GM12878 (cell line): Measurements from ENCODE around the gene ZNF407. TPM values are rescaled to one million over a fixed set of nuclear protein-coding genes. Genes with fewer than 3 reads are reported as not detected.

Experiments used
- ATAC-seq: fragments of 200-7000 bp; cut with Tn5 transposase; 3 replicates; pipeline ENCODE4 v1.9.1; 2020; ENCODE audit warnings: mild to moderate bottlenecking, moderate library complexity
- BruUV-seq: library from RNA; stranded (reverse); fragments of 400-500 nt; replicated peaks from 2 replicates; lab custom pipeline; 2021; lab: Mats Ljungman, UMichigan
- CTCF ChIA-PET: fragments of 300-600 bp; sonication (Branson Sonifier 250); formaldehyde crosslinking; extraction: SDS; loops from one replicate; lab custom pipeline; 2021; ENCODE audit warnings: inconsistent platforms; lab: Yijun Ruan, JAX
- POLR2A ChIA-PET: fragments of 350-600 bp; formaldehyde crosslinking; extraction: SDS; loops from one replicate; lab custom pipeline; 2021; ENCODE audit warnings: inconsistent platforms; lab: Charles Lee
- RAD21 ChIA-PET: fragments of 300-600 bp; sonication (Branson Sonifier 250); formaldehyde crosslinking; loops from one replicate; lab custom pipeline; 2023; ENCODE audit warnings: antibody characterized with exemption; ENCODE audit not compliant: unreplicated experiment; lab: Charles Lee
- SMC1A ChIA-PET: fragments of 300-600 bp; sonication (Branson Sonifier 250); formaldehyde crosslinking; loops from one replicate; lab custom pipeline; 2023; ENCODE audit not compliant: unreplicated experiment, uncharacterized antibody; lab: Charles Lee
- DNase-seq: peaks from one replicate; pipeline ENCODE4 v3.0.0-alpha.2; 2011; ENCODE audit warnings: low read depth, low spot score
- FAIRE-seq: peaks from 3 replicates; lab custom pipeline; 2011; peaks lifted over from hg19 to GRCh38; lab: Jason Lieb, UNC
- H2AFZ ChIP-seq: 2 replicates; pipeline ENCODE4 v1.6.0; 2011; ENCODE audit warnings: low read depth, low read length, control low read depth; ENCODE audit not compliant: control insufficient read depth
- H3K27ac ChIP-seq: 2 replicates; pipeline ENCODE4 v1.5.1; 2011; ENCODE audit warnings: control low read depth; ENCODE audit not compliant: control insufficient read depth, insufficient read depth
- H3K27me3 ChIP-seq, 2 experiments: replicated peaks in 1 of 2; 2 replicates each; pipeline versions ENCODE4 v1.6.0 to v1.6.1; 2011; ENCODE audit warnings: low read length in 1 of 2; ENCODE audit not compliant: control insufficient read depth in 2 of 2, insufficient read depth in 2 of 2
- H3K36me3 ChIP-seq, 2 experiments: 2 replicates each; pipeline ENCODE4 v1.5.1; 2011; ENCODE audit warnings: low read length in 1 of 2; ENCODE audit not compliant: control insufficient read depth in 2 of 2, insufficient read depth in 2 of 2
- H3K4me1 ChIP-seq: 2 replicates; pipeline ENCODE4 v1.6.1; 2011; ENCODE audit warnings: mild to moderate bottlenecking, low read length, moderate library complexity, mixed read lengths; ENCODE audit not compliant: control insufficient read depth, insufficient read depth
- H3K4me2 ChIP-seq: 2 replicates; pipeline ENCODE4 v1.6.0; 2011; ENCODE audit warnings: control low read depth; ENCODE audit not compliant: control insufficient read depth, insufficient read depth
- H3K4me3 ChIP-seq: fragments of 200-600 bp; sonication (generic); 2 replicates; pipeline ENCODE4 v1.5.1; 2016
- H3K79me2 ChIP-seq: 2 replicates; pipeline ENCODE4 v1.6.0; 2011; ENCODE audit warnings: low read length; ENCODE audit not compliant: control insufficient read depth, insufficient read depth
- H3K9ac ChIP-seq: 2 replicates; pipeline ENCODE4 v1.8.0; 2011; ENCODE audit warnings: low read length, control low read depth, mixed read lengths; ENCODE audit not compliant: control insufficient read depth, insufficient read depth
- H3K9me3 ChIP-seq: replicated peaks from 3 replicates; pipeline ENCODE4 v1.5.1; 2011; ENCODE audit warnings: mild to moderate bottlenecking, low read length; ENCODE audit not compliant: control insufficient read depth, insufficient read depth
- H4K20me1 ChIP-seq: 2 replicates; pipeline ENCODE4 v1.6.0; 2011; ENCODE audit not compliant: control insufficient read depth, insufficient read depth
- CBX3 ChIP-seq: fragments of 200-600 bp; sonication (generic); IDR thresholded peaks from 2 replicates; pipeline ENCODE4 v1.6.1; 2016; ENCODE audit warnings: low read depth, borderline replicate concordance
- EED ChIP-seq: sonication (generic); IDR thresholded peaks from 2 replicates; pipeline ENCODE4 v1.6.1; 2016; ENCODE audit warnings: antibody characterized with exemption, low read depth
- IRF3 ChIP-seq: fragments of 450-650 bp; IDR thresholded peaks from 2 replicates; pipeline ENCODE4 v1.6.1; 2014; ENCODE audit warnings: mild to moderate bottlenecking
- TCF12 ChIP-seq: IDR thresholded peaks from 2 replicates; pipeline ENCODE4 v1.6.1; 2011; ENCODE audit warnings: low read depth, mild to moderate bottlenecking, low read length
- ZNF207 ChIP-seq: fragments of 450-650 bp; IDR thresholded peaks from 2 replicates; pipeline ENCODE4 v1.6.1; 2014; ENCODE audit warnings: antibody characterized with exemption, mild to moderate bottlenecking, borderline replicate concordance
- ZNF274 ChIP-seq: IDR thresholded peaks from one replicate; pipeline ENCODE4 v1.8.0; 2011; ENCODE audit not compliant: insufficient read length, insufficient read depth
- ZNF384 ChIP-seq: IDR thresholded peaks from 2 replicates; pipeline ENCODE4 v1.6.1; 2012; ENCODE audit warnings: low read depth, mild to moderate bottlenecking, low read length, improper control_type of control experiment, borderline replicate concordance
- ZSCAN29 ChIP-seq: fragments of 450-650 bp; IDR thresholded peaks from 2 replicates; pipeline ENCODE4 v1.6.1; 2017; ENCODE audit warnings: mild to moderate bottlenecking, moderate library complexity
- WGBS: methylation state at CpG from one replicate; pipeline ENCODE4 v1.1.6; 2016; ENCODE audit warnings: low lambda C conversion rate; ENCODE audit not compliant: insufficient replicate concordance, insufficient coverage; ENCODE audit errors: missing lambda C conversion rate; 5-methylcytosine and 5-hydroxymethylcytosine counted together
- in situ Hi-C: fragments of 300-500 bp; cut with MboI; formaldehyde crosslinking; loops from 9 replicates; pipeline ENCODE4 v1.14.3; 2018; ENCODE audit warnings: mixed read lengths
- intact Hi-C: fragments of 100-400 bp; cut with micrococcal nuclease; formaldehyde crosslinking; loops from one replicate; pipeline ENCODE4 v1.14.2; 2022; ENCODE audit not compliant: unreplicated experiment
- polyA plus RNA-seq, 11 experiments: library from polyadenylated mRNA; depleted of rRNA in 4 of 11; unstranded in 6 of 11; stranded (reverse) in 5 of 11; fragments of >200 nt; fragmentation: Nextera tagmentation in 4 of 11; fragmentation: Illumina TruSeq in 1 of 11; extraction: Ambion mirVana in 4 of 11; extraction: Trizol in 1 of 11; gene quantifications; 1 replicate in 1 of 11; 2 replicates in 10 of 11; pipeline versions ENCODE4 v1.2.1 to v1.2.3, GENCODE V29; 2011 to 2016; ENCODE audit warnings: inconsistent platforms in 2 of 11, missing spikeins in 2 of 11, low read depth in 1 of 11
- total RNA-seq, 4 experiments: library from RNA; depleted of rRNA in 3 of 4; stranded (reverse); fragments of >200 nt in 3 of 4; fragmentation: Illumina TruSeq in 1 of 4; extraction: Trizol in 1 of 4; gene quantifications; 2 replicates each; pipeline versions ENCODE4 v1.2.1 to v1.2.3, GENCODE V29; 2013 to 2021

ZNF407 gene
- total and polyA plus RNA-seq, 10 of the 15 experiments (the other 5 are each of a cell fraction or from before 2014, with no cell fraction given), result 0.69 to 11.6 (median 5.3) TPM

GRCh38 chr18:75024871-75025270 is 427.2 kb downstream of the ZNF407 start:
- Histone ChIP-seq H3K9ac (no peak overlapping the region), H3K4me3 (no peak overlapping the region), H3K79me2 (no peaks in the 10 kb centered on the region), H3K4me1 (peaks cover 5% of the 10 kb centered on the region; the same call in 1 of the 2 replicates), H3K9me3 (no peaks in the 10 kb centered on the region), H3K27me3 (no peaks in the 10 kb centered on the region), H3K36me3 (no peaks in the 10 kb centered on the region), H4K20me1 (no peaks in the 10 kb centered on the region), H3K4me2 (no peak overlapping the region)
- FAIRE-seq (no peak), ATAC-seq (no peak)
- ChIA-PET CTCF (interaction anchor here (0.6 to 3.4 kb wide), 5 partner anchors 11 to 1336 kb away, joined by 3 to 15 read pairs (median 3); no protein-coding TSS in a partner anchor), POLR2A (interaction anchor here (0.7 kb wide), 1 partner anchor 10 kb away, joined by 3 read pairs; no protein-coding TSS in a partner anchor)
- BruUV-seq, result no TSS peak
- WGBS, result 98% methylated on average over 8 of the region's 8 CpGs
- intact Hi-C loops (loop anchor here (5.0 kb wide), 1 partner anchor 182 kb away; the partner anchor contains the start of gene PTGR3), in situ Hi-C loops (no loop called here)
- TF ChIP-seq ZNF207 (no peak), ZNF274 (no peak), ZSCAN29 (no peak), ZNF384 (no peak), TCF12 (no peak), EED (no peak), IRF3 (no peak), CBX3 (no peak)
- TF ChIP-seq, all 136 proteins: peak for 0
- ChIA-PET SMC1A (interaction anchor here (1.5 to 4.1 kb wide), 4 partner anchors 9 to 69 kb away, joined by 3 to 26 read pairs (median 5); no protein-coding TSS in a partner anchor), RAD21 (interaction anchor here (0.6 kb wide), 1 partner anchor 64 kb away, joined by 3 read pairs; no protein-coding TSS in a partner anchor)
- DNase-seq, result no peak
- H2AFZ ChIP-seq, result no peak overlapping the region
- H3K27ac ChIP-seq, result no peak overlapping the region
